A549 (cell line): Measurements from ENCODE around the gene METTL16.

Source experiments
- CTCF ChIP-seq: fragments of >200 bp; sonication (Bioruptor Twin); formaldehyde crosslinking; IDR thresholded peaks from 3 replicates; pipeline ENCODE4 v1.5.1; 2016
- ESRRA ChIP-seq: fragments of 150-350 bp; IDR thresholded peaks from 2 replicates; pipeline ENCODE4 v1.6.1; 2014; ENCODE audit warnings: mild to moderate bottlenecking, low read length, borderline replicate concordance

GRCh38 chr17:2442166-2442565, 69.5 kb downstream of the METTL16 start:
- TF ChIP-seq CTCF (no peak), ESRRA (no peak)
